Measurements from ENCODE around the gene LRRC8E. TPM values are rescaled to one million over a fixed set of nuclear protein-coding genes. Genes with fewer than 3 reads are reported as not detected.

The LRRC8E gene
- total RNA-seq, 1 donor from 2014 or later = 4.3 TPM

GRCh38 chr19:7843521-7843920 is 44.8 kb upstream of the LRRC8E start:
- Mint-ChIP-seq H3K27ac (no peak overlapping the region), H3K27me3 (ENCODE audit: low read depth) (no peaks in the 10 kb centered on the region)
- DNase-seq (ENCODE audit: low spot score in 2 of 2, unreplicated experiment in 2 of 2) = no peak

GRCh38 chr19:7844405-7844804 is 43.9 kb upstream of the LRRC8E start:
- no peaks in the 10 kb centered on the region for H3K9me3 Mint-ChIP-seq
- no peak overlapping the region for H3K4me3 Mint-ChIP-seq
- no peak for DNase-seq (ENCODE audit: low spot score in 2 of 2, unreplicated experiment in 2 of 2)
- no peaks in the 10 kb centered on the region for H3K4me1 Mint-ChIP-seq
- TF ChIP-seq, protein P1, sequence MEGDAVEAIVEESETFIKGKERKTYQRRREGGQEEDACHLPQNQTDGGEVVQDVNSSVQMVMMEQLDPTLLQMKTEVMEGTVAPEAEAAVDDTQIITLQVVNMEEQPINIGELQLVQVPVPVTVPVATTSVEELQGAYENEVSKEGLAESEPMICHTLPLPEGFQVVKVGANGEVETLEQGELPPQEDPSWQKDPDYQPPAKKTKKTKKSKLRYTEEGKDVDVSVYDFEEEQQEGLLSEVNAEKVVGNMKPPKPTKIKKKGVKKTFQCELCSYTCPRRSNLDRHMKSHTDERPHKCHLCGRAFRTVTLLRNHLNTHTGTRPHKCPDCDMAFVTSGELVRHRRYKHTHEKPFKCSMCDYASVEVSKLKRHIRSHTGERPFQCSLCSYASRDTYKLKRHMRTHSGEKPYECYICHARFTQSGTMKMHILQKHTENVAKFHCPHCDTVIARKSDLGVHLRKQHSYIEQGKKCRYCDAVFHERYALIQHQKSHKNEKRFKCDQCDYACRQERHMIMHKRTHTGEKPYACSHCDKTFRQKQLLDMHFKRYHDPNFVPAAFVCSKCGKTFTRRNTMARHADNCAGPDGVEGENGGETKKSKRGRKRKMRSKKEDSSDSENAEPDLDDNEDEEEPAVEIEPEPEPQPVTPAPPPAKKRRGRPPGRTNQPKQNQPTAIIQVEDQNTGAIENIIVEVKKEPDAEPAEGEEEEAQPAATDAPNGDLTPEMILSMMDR (IDR thresholded peaks at IDR 0.05; ENCODE audit: unreplicated experiment) = no peak
- no peak overlapping the region for H3K27ac Mint-ChIP-seq
- no peaks in the 10 kb centered on the region for H3K27me3 Mint-ChIP-seq (ENCODE audit: low read depth)
- no peaks in the 10 kb centered on the region for H3K36me3 Mint-ChIP-seq

More at GRCh38 chr19:7843521-7843920, 44.8 kb upstream of the LRRC8E start:
- H3K9me3 Mint-ChIP-seq = no peaks in the 10 kb centered on the region
- H3K36me3 Mint-ChIP-seq = no peaks in the 10 kb centered on the region
- no peak overlapping the region for H3K4me3 Mint-ChIP-seq
- TF ChIP-seq, protein P1 (IDR thresholded peaks at IDR 0.05; ENCODE audit: unreplicated experiment) = no peak
- H3K4me1 Mint-ChIP-seq = no peaks in the 10 kb centered on the region

GRCh38 chr19:7844951-7845350 is 43.4 kb upstream of the LRRC8E start:
- Mint-ChIP-seq H3K36me3 (no peaks in the 10 kb centered on the region), H3K27ac (no peak overlapping the region), H3K4me3 (no peak overlapping the region), H3K27me3 (ENCODE audit: low read depth) (no peaks in the 10 kb centered on the region), H3K4me1 (no peaks in the 10 kb centered on the region), H3K9me3 (no peaks in the 10 kb centered on the region)
- TF ChIP-seq, protein P1 (IDR thresholded peaks at IDR 0.05; ENCODE audit: unreplicated experiment) = no peak
- no peak for DNase-seq (ENCODE audit: low spot score in 2 of 2, unreplicated experiment in 2 of 2)

- TF ChIP-seq, protein P1 (IDR thresholded peaks at IDR 0.05; ENCODE audit: unreplicated experiment) = no peak
- Mint-ChIP-seq H3K4me1 (no peaks in the 10 kb centered on the region), H3K4me3 (no peak overlapping the region), H3K9me3 (no peaks in the 10 kb centered on the region), H3K36me3 (no peaks in the 10 kb centered on the region), H3K27me3 (ENCODE audit: low read depth) (no peaks in the 10 kb centered on the region), H3K27ac (no peak overlapping the region)
- no peak for DNase-seq (ENCODE audit: low spot score in 2 of 2, unreplicated experiment in 2 of 2)
Observed at GRCh38 chr19:7845390-7846154, 42.7 kb upstream of the LRRC8E start.

GRCh38 chr19:7846155-7846646 is 42.1 kb upstream of the LRRC8E start:
- H3K36me3 Mint-ChIP-seq = no peaks in the 10 kb centered on the region
- H3K4me1 Mint-ChIP-seq = no peaks in the 10 kb centered on the region
- DNase-seq (ENCODE audit: low spot score in 2 of 2, unreplicated experiment in 2 of 2) = no peak
- H3K27ac Mint-ChIP-seq = no peak overlapping the region
- TF ChIP-seq, protein P1 (IDR thresholded peaks at IDR 0.05; ENCODE audit: unreplicated experiment) = no peak
- no peak overlapping the region for H3K4me3 Mint-ChIP-seq
- no peaks in the 10 kb centered on the region for H3K27me3 Mint-ChIP-seq (ENCODE audit: low read depth)
- no peaks in the 10 kb centered on the region for H3K9me3 Mint-ChIP-seq

Measured in mesothelial cell of epicardium (in vitro differentiated cells).